Measurements from ENCODE around the gene EIF2AK3. TPM values are rescaled to one million over a fixed set of nuclear protein-coding genes. Genes with fewer than 3 reads are reported as not detected.

EIF2AK3 gene
- total RNA-seq, 1 experiment from 2014 or later = 11.3 TPM

GRCh38 chr2:88538362-88538917 lies 88.8 kb downstream of the EIF2AK3 start:
- Histone ChIP-seq H3K27me3 (ENCODE audit: control insufficient read depth, insufficient read depth, low read length) (no peaks in the 10 kb centered on the region), H3K4me3 (ENCODE audit: low read depth in 2 of 2, low read length in 2 of 2) (no peak overlapping the region), H3K27ac (ENCODE audit: low read length) (no peak overlapping the region), H3K9me3 (ENCODE audit: control insufficient read depth, insufficient read depth, low read depth, low read length) (no peaks in the 10 kb centered on the region), H3K4me1 (ENCODE audit: control insufficient read depth, insufficient read depth, low read length) (no peaks in the 10 kb centered on the region), H3K36me3 (ENCODE audit: control insufficient read depth, insufficient read depth, low read length) (no peaks in the 10 kb centered on the region)
- intact Hi-C loops (cut with micrococcal nuclease; ENCODE audit: unreplicated experiment) (no loop called here), in situ Hi-C loops (cut with HindIII; ENCODE audit: low pct_unique_long_range_greater_than_20kb, low sequenced_read_pairs) (no loop called here)
- TF ChIP-seq POLR2AphosphoS5 (IDR thresholded peaks at IDR 0.05; ENCODE audit: low read depth, low read length) = no peak
- TF ChIP-seq TCF7L2 (IDR thresholded peaks at IDR 0.05; ENCODE audit: low read depth, low read length) = no peak
- no peak for TF ChIP-seq SIN3A (IDR thresholded peaks at IDR 0.05; ENCODE audit: borderline replicate concordance, insufficient read depth, low read depth, low read length)
- no peak for TF ChIP-seq REST (IDR thresholded peaks at IDR 0.05; ENCODE audit: insufficient read depth in 1 of 2, low read depth in 2 of 2, low read length in 1 of 2)
- no peak for TF ChIP-seq CTCF (IDR thresholded peaks at IDR 0.05)
- CTCF ChIA-PET = no interaction called here
- POLR2A ChIA-PET = no interaction called here
- no TSS peak for BruUV-seq (replicated peaks)
- no peak for ATAC-seq
- DNase-seq (ENCODE audit: low read depth, low spot score) = no peak

- POLR2A ChIA-PET = no interaction called here
- ATAC-seq = no peak
- BruUV-seq (replicated peaks) = no TSS peak
These were observed 89.6 kb downstream of the EIF2AK3 start for GRCh38 chr2:88537640-88538039.

More at GRCh38 chr2:88537640-88538039, 89.6 kb downstream of the EIF2AK3 start:
- Histone ChIP-seq H3K27me3 (ENCODE audit: control insufficient read depth, insufficient read depth, low read length) (no peaks in the 10 kb centered on the region), H3K4me3 (ENCODE audit: low read depth in 2 of 2, low read length in 2 of 2) (no peak overlapping the region), H3K27ac (ENCODE audit: low read length) (no peak overlapping the region), H3K9me3 (ENCODE audit: control insufficient read depth, insufficient read depth, low read depth, low read length) (no peaks in the 10 kb centered on the region), H3K36me3 (ENCODE audit: control insufficient read depth, insufficient read depth, low read length) (no peaks in the 10 kb centered on the region), H3K4me1 (ENCODE audit: control insufficient read depth, insufficient read depth, low read length) (no peaks in the 10 kb centered on the region)
- CTCF ChIA-PET = no interaction called here
- DNase-seq (ENCODE audit: low read depth, low spot score) = no peak
- TF ChIP-seq TCF7L2 (IDR thresholded peaks at IDR 0.05; ENCODE audit: low read depth, low read length) (no peak), REST (IDR thresholded peaks at IDR 0.05; ENCODE audit: insufficient read depth in 1 of 2, low read depth in 2 of 2, low read length in 1 of 2) (no peak)
- intact Hi-C loops (cut with micrococcal nuclease; ENCODE audit: unreplicated experiment) (no loop called here), in situ Hi-C loops (cut with HindIII; ENCODE audit: low pct_unique_long_range_greater_than_20kb, low sequenced_read_pairs) (no loop called here)

All from Panc1 (cell line).